Measurements from ENCODE around the gene SHC3. TPM values are rescaled to one million over a fixed set of nuclear protein-coding genes. Genes with fewer than 3 reads are reported as not detected.

Gene SHC3
- total and polyA plus RNA-seq, 2 of the 4 experiments (the other 2 are of a cell fraction) = 4.5 to 13.3 TPM

DNA sequence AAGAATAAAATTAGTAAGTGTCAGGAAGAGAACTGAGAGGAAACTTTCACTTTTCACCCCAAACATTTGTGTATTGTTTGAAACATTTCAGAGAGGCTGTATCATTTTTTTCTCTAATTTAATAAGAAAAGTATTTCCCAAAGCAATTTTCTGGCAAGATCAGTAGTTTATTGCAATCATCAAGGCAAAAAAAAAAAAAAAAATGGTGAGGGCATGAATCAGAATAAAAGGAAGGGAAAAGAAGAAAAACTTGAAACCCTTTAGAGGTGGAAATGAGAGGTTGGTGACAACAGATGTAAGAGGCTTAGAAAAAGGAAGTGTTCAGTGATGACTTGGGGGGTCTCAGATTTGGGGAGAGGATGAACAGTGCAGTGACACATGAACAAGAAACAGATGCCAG, 13.3 kb downstream of the SHC3 start:
- no peak for TF ChIP-seq POLR2A (IDR thresholded peaks at IDR 0.05; ENCODE audit: low read depth, low read length)
- TF ChIP-seq, protein P1, sequence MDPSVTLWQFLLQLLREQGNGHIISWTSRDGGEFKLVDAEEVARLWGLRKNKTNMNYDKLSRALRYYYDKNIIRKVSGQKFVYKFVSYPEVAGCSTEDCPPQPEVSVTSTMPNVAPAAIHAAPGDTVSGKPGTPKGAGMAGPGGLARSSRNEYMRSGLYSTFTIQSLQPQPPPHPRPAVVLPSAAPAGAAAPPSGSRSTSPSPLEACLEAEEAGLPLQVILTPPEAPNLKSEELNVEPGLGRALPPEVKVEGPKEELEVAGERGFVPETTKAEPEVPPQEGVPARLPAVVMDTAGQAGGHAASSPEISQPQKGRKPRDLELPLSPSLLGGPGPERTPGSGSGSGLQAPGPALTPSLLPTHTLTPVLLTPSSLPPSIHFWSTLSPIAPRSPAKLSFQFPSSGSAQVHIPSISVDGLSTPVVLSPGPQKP (IDR thresholded peaks at IDR 0.05; ENCODE audit: borderline replicate concordance, low read depth, low read length) = no peak
- TF ChIP-seq CEBPB (IDR thresholded peaks at IDR 0.05; ENCODE audit: low read depth, low read length) = no peak
- TF ChIP-seq MAFK (IDR thresholded peaks at IDR 0.05; ENCODE audit: low read depth, low read length) = no peak
- no peak for TF ChIP-seq NFE2L2 (IDR thresholded peaks at IDR 0.05; ENCODE audit: low read depth, low read length)
- no peak for TF ChIP-seq RFX5 (IDR thresholded peaks at IDR 0.05; ENCODE audit: low read depth, low read length)
- no peak for TF ChIP-seq MAZ (IDR thresholded peaks at IDR 0.05; ENCODE audit: borderline replicate concordance, low read depth, low read length)
- TF ChIP-seq SMC3 (IDR thresholded peaks at IDR 0.05; ENCODE audit: low read depth, low read length) = no peak
- TF ChIP-seq RCOR1 (IDR thresholded peaks at IDR 0.05; ENCODE audit: insufficient replicate concordance, low read length) = no peak
- TF ChIP-seq MXI1 (IDR thresholded peaks at IDR 0.05; ENCODE audit: borderline replicate concordance, low read depth, low read length) = no peak
- TF ChIP-seq, protein P2, sequence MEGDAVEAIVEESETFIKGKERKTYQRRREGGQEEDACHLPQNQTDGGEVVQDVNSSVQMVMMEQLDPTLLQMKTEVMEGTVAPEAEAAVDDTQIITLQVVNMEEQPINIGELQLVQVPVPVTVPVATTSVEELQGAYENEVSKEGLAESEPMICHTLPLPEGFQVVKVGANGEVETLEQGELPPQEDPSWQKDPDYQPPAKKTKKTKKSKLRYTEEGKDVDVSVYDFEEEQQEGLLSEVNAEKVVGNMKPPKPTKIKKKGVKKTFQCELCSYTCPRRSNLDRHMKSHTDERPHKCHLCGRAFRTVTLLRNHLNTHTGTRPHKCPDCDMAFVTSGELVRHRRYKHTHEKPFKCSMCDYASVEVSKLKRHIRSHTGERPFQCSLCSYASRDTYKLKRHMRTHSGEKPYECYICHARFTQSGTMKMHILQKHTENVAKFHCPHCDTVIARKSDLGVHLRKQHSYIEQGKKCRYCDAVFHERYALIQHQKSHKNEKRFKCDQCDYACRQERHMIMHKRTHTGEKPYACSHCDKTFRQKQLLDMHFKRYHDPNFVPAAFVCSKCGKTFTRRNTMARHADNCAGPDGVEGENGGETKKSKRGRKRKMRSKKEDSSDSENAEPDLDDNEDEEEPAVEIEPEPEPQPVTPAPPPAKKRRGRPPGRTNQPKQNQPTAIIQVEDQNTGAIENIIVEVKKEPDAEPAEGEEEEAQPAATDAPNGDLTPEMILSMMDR (conservative IDR thresholded peaks at IDR 0.05; ENCODE audit: low read depth, low read length) = no peak
- no peak for TF ChIP-seq BHLHE40 (IDR thresholded peaks at IDR 0.05; ENCODE audit: low read depth, low read length)
- no peak for TF ChIP-seq CHD1 (IDR thresholded peaks at IDR 0.05; ENCODE audit: low read depth, low read length)
- no peak for TF ChIP-seq RAD21 (IDR thresholded peaks at IDR 0.05; ENCODE audit: low read length)
- TF ChIP-seq FOS (IDR thresholded peaks at IDR 0.05; ENCODE audit: low read depth, low read length) = no peak
- TF ChIP-seq, protein P3, sequence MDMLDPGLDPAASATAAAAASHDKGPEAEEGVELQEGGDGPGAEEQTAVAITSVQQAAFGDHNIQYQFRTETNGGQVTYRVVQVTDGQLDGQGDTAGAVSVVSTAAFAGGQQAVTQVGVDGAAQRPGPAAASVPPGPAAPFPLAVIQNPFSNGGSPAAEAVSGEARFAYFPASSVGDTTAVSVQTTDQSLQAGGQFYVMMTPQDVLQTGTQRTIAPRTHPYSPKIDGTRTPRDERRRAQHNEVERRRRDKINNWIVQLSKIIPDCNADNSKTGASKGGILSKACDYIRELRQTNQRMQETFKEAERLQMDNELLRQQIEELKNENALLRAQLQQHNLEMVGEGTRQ (IDR thresholded peaks at IDR 0.05; ENCODE audit: low read depth, low read length) = no peak
- in situ Hi-C loops (cut with MboI; ENCODE audit: low sequenced_read_pairs) = no loop called here
- dilution Hi-C loops (cut with HindIII; ENCODE audit: low sequenced_read_pairs, unreplicated experiment) = no loop called here
- Histone ChIP-seq H3K4ac (ENCODE audit: low read depth, low read length) (no peak overlapping the region), H3K14ac (replicated peaks; ENCODE audit: low read depth, low read length) (no peak overlapping the region), H3K9me1 (ENCODE audit: insufficient read depth, low read length) (peaks cover 5% of the 10 kb centered on the region), H3K36me3 (ENCODE audit: control insufficient read depth, insufficient read depth, low read length) (no peaks in the 10 kb centered on the region; the same call in 1 of the 2 replicates), H4K5ac (ENCODE audit: low read depth, low read length) (no peak overlapping the region), H3K27ac (ENCODE audit: insufficient read depth, low read length) (no peak overlapping the region), H4K20me1 (ENCODE audit: insufficient read depth, low read length) (no peaks in the 10 kb centered on the region; the same call in none of the 2 replicates), H2AK5ac (ENCODE audit: low read depth, low read length) (no peak overlapping the region), H2BK5ac (ENCODE audit: low read depth, low read length, poor library complexity, severe bottlenecking) (no peak overlapping the region), H2BK120ac (ENCODE audit: low read depth, low read length) (no peak overlapping the region), H2BK20ac (ENCODE audit: low read depth, low read length) (no peak overlapping the region), H4K8ac (ENCODE audit: low read depth in 2 of 2, low read length in 2 of 2) (no peak overlapping the region), H2BK15ac (ENCODE audit: low read depth, low read length) (no peak overlapping the region), H3K9me3 (ENCODE audit: control insufficient read depth, insufficient read depth, low read length) (no peaks in the 10 kb centered on the region), H3K18ac (ENCODE audit: low read depth, low read length) (no peak overlapping the region), H3K27me3 (ENCODE audit: control insufficient read depth, insufficient read depth, low read length) (no peaks in the 10 kb centered on the region), H3K79me1 (ENCODE audit: low read depth in 1 of 2, low read length in 2 of 2) (peaks cover 23 to 50% of the 10 kb centered on the region in 2 experiments), H3K9ac (ENCODE audit: low read depth, low read length) (no peak overlapping the region), H3K4me1 (ENCODE audit: control insufficient read depth, insufficient read depth, low read length) (no peaks in the 10 kb centered on the region), H3K56ac (ENCODE audit: extremely low read depth, insufficient read depth, low read length) (no peak overlapping the region), H4K91ac (ENCODE audit: insufficient read depth, low read depth, low read length) (no peak overlapping the region), H3K4me3 (ENCODE audit: insufficient read depth, low read depth, low read length) (no peak overlapping the region), H2AFZ (replicated peaks; ENCODE audit: low read length, poor library complexity) (no peak overlapping the region), H3K4me2 (ENCODE audit: low read depth, low read length) (no peak overlapping the region), H2AK9ac (replicated peaks; ENCODE audit: low read depth, low read length, poor library complexity) (peak overlapping the region; percentile 8), H3K23ac (ENCODE audit: low read depth, low read length) (no peak overlapping the region)
- ATAC-seq (ENCODE audit: low read depth) = no peak
- no TSS peak for BruUV-seq (replicated peaks)
- intact Hi-C loops (cut with micrococcal nuclease) = no loop called here
- POLR2A ChIA-PET (ENCODE audit: unreplicated experiment) = no interaction called here
- CTCF ChIA-PET = no interaction called here
- no peak for DNase-seq
